Activated CD4-positive, alpha-beta T cell treated with anti-CD3 and anti-CD28 coated beads for 4 hours (primary cell): ENCODE results near the gene ABHD10.

Experiments
- DNase-seq, 2 donors: peaks; one replicate each; pipeline ENCODE4 v3.0.0-alpha.2; 2020

The ABHD10 gene

GRCh38 chr3:111967068-111967467, 11.8 kb upstream of the ABHD10 start:
- DNase-seq, result no peak

GRCh38 chr3:111967651-111968274, 11.1 kb upstream of the ABHD10 start:
- peak; percentile 76 to 87 for DNase-seq

- no peak for DNase-seq
Observed at GRCh38 chr3:111968319-111969054, 10.3 kb upstream of the ABHD10 start.

GRCh38 chr3:111970376-111970775, 8.4 kb upstream of the ABHD10 start:
- no peak for DNase-seq

GRCh38 chr3:111971533-111972130, 7.2 kb upstream of the ABHD10 start:
- no peak for DNase-seq

GRCh38 chr3:111972891-111973290, 5.9 kb upstream of the ABHD10 start:
- DNase-seq, result no peak

- no peak for DNase-seq
Observed at GRCh38 chr3:111975131-111975530, 3.7 kb upstream of the ABHD10 start.

GRCh38 chr3:111976254-111976653, 2.6 kb upstream of the ABHD10 start:
- no peak for DNase-seq

- DNase-seq, result no peak
Observed at GRCh38 chr3:111979434-111980038, 710 bp downstream of the ABHD10 start.

- peak; percentile 52 to 61 for DNase-seq
Observed at GRCh38 chr3:111980716-111981456, 2.1 kb downstream of the ABHD10 start.

- no peak for DNase-seq
Observed at GRCh38 chr3:111981457-111981763, 2.6 kb downstream of the ABHD10 start.

GRCh38 chr3:111984636-111985298, 5.9 kb downstream of the ABHD10 start:
- DNase-seq, result no peak

- DNase-seq, result no peak
Observed at GRCh38 chr3:111986800-111987199, 8.0 kb downstream of the ABHD10 start.

- DNase-seq, result no peak
Observed at GRCh38 chr3:111989061-111989678, 10.3 kb downstream of the ABHD10 start.

- DNase-seq, result no peak
Observed at GRCh38 chr3:111993038-111993437, 14.2 kb downstream of the ABHD10 start.

- DNase-seq, result no peak
Observed at GRCh38 chr3:111998636-111999483, 20.0 kb downstream of the ABHD10 start, which contains the start of gene TAGLN3. Gene TAGLN3, plus strand, starts transcription at chr3:111998922. Its CDS starts 501 bp downstream, at chr3:111999423.

GRCh38 chr3:111999484-112000324, 20.9 kb downstream of the ABHD10 start:
- no peak for DNase-seq

GRCh38 chr3:112000367-112000771, 21.5 kb downstream of the ABHD10 start:
- no peak for DNase-seq

GRCh38 chr3:112000966-112001365, 22.1 kb downstream of the ABHD10 start:
- no peak for DNase-seq

GRCh38 chr3:112001526-112001925, 22.7 kb downstream of the ABHD10 start:
- DNase-seq, result no peak
